GM12878 (cell line): ENCODE results near the gene DBNDD2. TPM values are rescaled to one million over a fixed set of nuclear protein-coding genes. Genes with fewer than 3 reads are reported as not detected.

Experiments
- CREB1 ChIP-seq: IDR thresholded peaks from 2 replicates; pipeline ENCODE4 v1.6.1; 2012; ENCODE audit warnings: low read depth, mild to moderate bottlenecking, inconsistent platforms
- ETV6 ChIP-seq, 2 experiments: fragments of 450-650 bp in 1 of 2; IDR thresholded peaks in 1 of 2; conservative IDR thresholded peaks in 1 of 2; 2 replicates each; pipeline ENCODE4 v1.6.1; 2014; ENCODE audit warnings: antibody characterized with exemption in 1 of 2, borderline replicate concordance in 1 of 2, low read depth in 1 of 2, mild to moderate bottlenecking in 1 of 2, moderate library complexity in 1 of 2
- GATAD2B ChIP-seq: fragments of 450-650 bp; conservative IDR thresholded peaks from 2 replicates; pipeline ENCODE4 v1.6.1; 2017; ENCODE audit warnings: low read depth, mild to moderate bottlenecking, moderate library complexity
- HDAC2 ChIP-seq: fragments of 200-600 bp; sonication (generic); IDR thresholded peaks from 2 replicates; pipeline ENCODE4 v1.6.1; 2017
- NKRF ChIP-seq: fragments of 450-650 bp; conservative IDR thresholded peaks from 2 replicates; pipeline ENCODE4 v1.6.1; 2017; ENCODE audit warnings: mild to moderate bottlenecking, moderate library complexity
- RB1 ChIP-seq: fragments of 450-650 bp; formaldehyde crosslinking; IDR thresholded peaks from 2 replicates; pipeline ENCODE4 v1.6.1; 2017; ENCODE audit warnings: mild to moderate bottlenecking, borderline replicate concordance
- SMAD5 ChIP-seq: IDR thresholded peaks from 2 replicates; pipeline ENCODE4 v1.6.1; 2016; ENCODE audit warnings: antibody characterized with exemption, low read depth
- SREBF1 ChIP-seq: IDR thresholded peaks from 2 replicates; pipeline ENCODE4 v1.6.1; 2012; ENCODE audit warnings: mild to moderate bottlenecking, low read length
- USF2 ChIP-seq: IDR thresholded peaks from 2 replicates; pipeline ENCODE4 v1.6.1; 2011; ENCODE audit warnings: low read depth, low read length, improper control_type of control experiment, borderline replicate concordance
- YBX1 ChIP-seq: fragments of 450-650 bp; IDR thresholded peaks from 2 replicates; pipeline ENCODE4 v1.6.1; 2016; ENCODE audit warnings: antibody characterized with exemption
- ZNF217 ChIP-seq: fragments of 450-650 bp; IDR thresholded peaks from 2 replicates; pipeline ENCODE4 v1.6.1; 2017; ENCODE audit warnings: antibody characterized with exemption, mild to moderate bottlenecking
- polyA plus RNA-seq, 11 experiments: library from polyadenylated mRNA; depleted of rRNA in 4 of 11; unstranded in 6 of 11; stranded (reverse) in 5 of 11; fragments of >200 nt; fragmentation: Nextera tagmentation in 4 of 11; fragmentation: Illumina TruSeq in 1 of 11; extraction: Ambion mirVana in 4 of 11; extraction: Trizol in 1 of 11; gene quantifications; 1 replicate in 1 of 11; 2 replicates in 10 of 11; pipeline versions ENCODE4 v1.2.1 to v1.2.3, GENCODE V29; 2011 to 2016; ENCODE audit warnings: inconsistent platforms in 2 of 11, missing spikeins in 2 of 11, low read depth in 1 of 11
- total RNA-seq, 4 experiments: library from RNA; depleted of rRNA in 3 of 4; stranded (reverse); fragments of >200 nt in 3 of 4; fragmentation: Illumina TruSeq in 1 of 4; extraction: Trizol in 1 of 4; gene quantifications; 2 replicates each; pipeline versions ENCODE4 v1.2.1 to v1.2.3, GENCODE V29; 2013 to 2021
- TF ChIP-seq, protein P1 (sequence below): IDR thresholded peaks from 2 replicates; pipeline ENCODE4 v1.6.1; 2012; ENCODE audit warnings: low read depth, low read length, improper control_type of control experiment
- TF ChIP-seq, protein P2 (sequence below): IDR thresholded peaks from 2 replicates; pipeline ENCODE4 v1.6.1; 2012; ENCODE audit warnings: low read depth, low read length, improper control_type of control experiment
- TF ChIP-seq, protein P3 (sequence below): fragments of 450-650 bp; formaldehyde crosslinking; IDR thresholded peaks from 2 replicates; pipeline ENCODE4 v1.4.0; 2022; ENCODE audit warnings: mild to moderate bottlenecking, moderate library complexity

DBNDD2 gene
- total and polyA plus RNA-seq, 10 of the 15 experiments (the other 5 are each of a cell fraction or from before 2014, with no cell fraction given): 0.17 to 5.7 (median 0.49) TPM; not detected in 1

DNA sequence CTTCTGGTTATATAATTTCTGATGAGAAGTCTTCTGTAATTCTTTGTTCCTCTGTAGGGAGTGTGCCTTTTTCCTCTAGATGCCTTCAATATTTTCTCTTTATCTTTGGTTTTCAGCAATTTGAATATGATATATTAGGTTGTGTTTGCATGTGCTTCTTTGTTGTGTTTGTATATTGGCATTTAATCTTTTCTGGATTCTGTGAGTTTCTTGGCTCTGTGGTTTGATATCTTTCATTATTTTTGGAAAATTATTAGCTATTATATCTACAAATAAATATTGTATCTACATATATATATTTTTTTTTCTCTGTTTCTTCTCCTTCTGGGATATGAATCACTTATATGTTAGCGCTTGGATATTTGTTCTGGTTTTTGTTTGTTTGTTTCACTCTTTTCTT lies 9.1 kb upstream of the DBNDD2 start (continued):
- TF ChIP-seq NKRF: no peak
- no peak for TF ChIP-seq YBX1
- TF ChIP-seq, protein P1, sequence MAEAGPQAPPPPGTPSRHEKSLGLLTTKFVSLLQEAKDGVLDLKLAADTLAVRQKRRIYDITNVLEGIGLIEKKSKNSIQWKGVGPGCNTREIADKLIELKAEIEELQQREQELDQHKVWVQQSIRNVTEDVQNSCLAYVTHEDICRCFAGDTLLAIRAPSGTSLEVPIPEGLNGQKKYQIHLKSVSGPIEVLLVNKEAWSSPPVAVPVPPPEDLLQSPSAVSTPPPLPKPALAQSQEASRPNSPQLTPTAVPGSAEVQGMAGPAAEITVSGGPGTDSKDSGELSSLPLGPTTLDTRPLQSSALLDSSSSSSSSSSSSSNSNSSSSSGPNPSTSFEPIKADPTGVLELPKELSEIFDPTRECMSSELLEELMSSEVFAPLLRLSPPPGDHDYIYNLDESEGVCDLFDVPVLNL: no peak
- TF ChIP-seq, protein P2, sequence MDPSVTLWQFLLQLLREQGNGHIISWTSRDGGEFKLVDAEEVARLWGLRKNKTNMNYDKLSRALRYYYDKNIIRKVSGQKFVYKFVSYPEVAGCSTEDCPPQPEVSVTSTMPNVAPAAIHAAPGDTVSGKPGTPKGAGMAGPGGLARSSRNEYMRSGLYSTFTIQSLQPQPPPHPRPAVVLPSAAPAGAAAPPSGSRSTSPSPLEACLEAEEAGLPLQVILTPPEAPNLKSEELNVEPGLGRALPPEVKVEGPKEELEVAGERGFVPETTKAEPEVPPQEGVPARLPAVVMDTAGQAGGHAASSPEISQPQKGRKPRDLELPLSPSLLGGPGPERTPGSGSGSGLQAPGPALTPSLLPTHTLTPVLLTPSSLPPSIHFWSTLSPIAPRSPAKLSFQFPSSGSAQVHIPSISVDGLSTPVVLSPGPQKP: no peak
- no peak for TF ChIP-seq HDAC2
- TF ChIP-seq ZNF217: no peak
- TF ChIP-seq GATAD2B: no peak
- TF ChIP-seq ETV6 (conservative IDR thresholded peaks at IDR 0.05 in 1 of 2, IDR thresholded peaks at IDR 0.05 in 1 of 2; ENCODE audit: borderline replicate concordance in 1 of 2, low read depth in 1 of 2): no peak
- TF ChIP-seq, protein P3, sequence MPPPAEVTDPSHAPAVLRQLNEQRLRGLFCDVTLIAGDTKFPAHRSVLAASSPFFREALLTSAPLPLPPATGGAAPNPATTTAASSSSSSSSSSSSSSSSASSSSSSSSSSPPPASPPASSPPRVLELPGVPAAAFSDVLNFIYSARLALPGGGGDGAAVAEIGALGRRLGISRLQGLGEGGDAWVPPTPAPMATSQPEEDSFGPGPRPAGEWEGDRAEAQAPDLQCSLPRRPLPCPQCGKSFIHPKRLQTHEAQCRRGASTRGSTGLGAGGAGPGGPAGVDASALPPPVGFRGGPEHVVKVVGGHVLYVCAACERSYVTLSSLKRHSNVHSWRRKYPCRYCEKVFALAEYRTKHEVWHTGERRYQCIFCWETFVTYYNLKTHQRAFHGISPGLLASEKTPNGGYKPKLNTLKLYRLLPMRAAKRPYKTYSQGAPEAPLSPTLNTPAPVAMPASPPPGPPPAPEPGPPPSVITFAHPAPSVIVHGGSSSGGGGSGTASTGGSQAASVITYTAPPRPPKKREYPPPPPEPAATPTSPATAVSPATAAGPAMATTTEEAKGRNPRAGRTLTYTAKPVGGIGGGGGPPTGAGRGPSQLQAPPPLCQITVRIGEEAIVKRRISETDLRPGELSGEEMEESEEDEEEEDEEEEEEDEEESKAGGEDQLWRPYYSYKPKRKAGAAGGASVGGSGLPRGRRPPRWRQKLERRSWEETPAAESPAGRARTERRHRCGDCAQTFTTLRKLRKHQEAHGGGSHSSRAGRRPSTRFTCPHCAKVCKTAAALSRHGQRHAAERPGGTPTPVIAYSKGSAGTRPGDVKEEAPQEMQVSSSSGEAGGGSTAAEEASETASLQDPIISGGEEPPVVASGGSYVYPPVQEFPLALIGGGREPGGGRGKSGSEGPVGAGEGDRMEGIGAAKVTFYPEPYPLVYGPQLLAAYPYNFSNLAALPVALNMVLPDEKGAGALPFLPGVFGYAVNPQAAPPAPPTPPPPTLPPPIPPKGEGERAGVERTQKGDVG: no peak
- TF ChIP-seq CREB1: no peak
- TF ChIP-seq USF2: no peak
- TF ChIP-seq RB1: no peak
- TF ChIP-seq SREBF1: no peak
- no peak for TF ChIP-seq SMAD5
